UCSD-AML1 (cell line): ENCODE data around the gene TCP11.

Source experiments
- DNase-seq: peaks from one replicate; lab custom pipeline; 2025; ENCODE audit not compliant: unreplicated experiment; lab: John Stamatoyannopoulos, UW

The TCP11 gene

GRCh38 chr6:35173427-35174087, 32.4 kb upstream of the TCP11 start:
- no peak for DNase-seq

- no peak for DNase-seq
Observed at GRCh38 chr6:35173044-35173426, 31.9 kb upstream of the TCP11 start.

- DNase-seq, result no peak
Observed at GRCh38 chr6:35170891-35171290, 29.8 kb upstream of the TCP11 start.

DNA sequence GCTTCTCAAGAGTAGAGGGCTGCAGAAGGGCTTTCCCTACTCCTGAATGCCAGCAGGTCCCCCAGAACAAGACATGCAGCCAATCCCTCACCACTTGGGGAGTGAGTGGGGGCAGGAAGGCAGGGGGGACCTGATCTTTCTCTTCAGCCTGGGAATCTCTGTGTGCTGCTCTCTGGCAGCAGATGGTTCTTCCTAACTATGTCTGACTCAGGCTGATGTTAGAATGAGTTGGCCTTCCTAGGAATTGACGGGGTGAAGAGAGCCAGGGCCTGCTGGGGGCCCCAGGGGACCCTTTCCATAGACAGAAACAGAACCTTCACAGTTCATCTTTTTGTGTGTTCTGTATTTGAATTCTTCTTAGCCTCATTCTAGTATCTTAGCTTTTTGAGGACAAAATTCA, 29.0 kb upstream of the TCP11 start:
- DNase-seq, result no peak

DNA sequence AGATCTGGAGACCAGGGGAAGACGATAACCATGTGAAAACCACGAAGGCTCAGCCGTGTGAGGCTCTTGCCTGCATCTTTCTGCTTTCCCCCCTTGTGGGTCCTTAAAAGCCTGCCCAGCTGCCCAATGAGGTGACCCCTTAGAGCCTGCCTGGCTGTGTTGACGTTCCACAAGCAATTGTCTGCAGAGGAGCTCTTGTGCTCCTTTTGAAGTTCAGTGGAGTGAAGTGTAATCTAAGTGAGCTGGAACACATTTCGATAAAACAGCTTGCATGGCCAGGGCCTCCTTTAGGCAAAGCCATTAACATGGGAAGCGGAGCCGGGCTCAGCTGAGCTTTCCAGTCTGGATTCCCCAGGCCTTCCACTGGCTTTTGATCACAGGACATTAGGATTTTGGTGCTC, 27.3 kb upstream of the TCP11 start:
- DNase-seq, result no peak

DNA sequence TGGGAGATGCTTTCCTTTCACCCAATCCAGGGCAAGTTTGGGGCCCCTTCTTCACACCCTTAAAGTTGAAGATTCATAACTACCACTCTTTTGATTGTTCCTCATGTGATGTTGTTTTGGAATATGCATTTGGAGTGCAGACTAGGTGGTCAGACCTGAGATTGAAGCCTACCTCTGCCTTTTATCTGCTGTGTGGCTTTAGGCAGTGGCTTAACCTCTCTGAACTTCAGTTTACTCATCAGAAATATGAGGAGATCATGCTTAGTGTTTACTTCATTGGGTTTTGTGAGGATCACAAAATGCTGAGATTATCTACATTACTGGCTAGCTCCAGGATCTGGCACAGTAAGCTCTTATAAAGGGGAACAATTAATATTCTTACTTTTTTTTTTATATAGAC, 26.4 kb upstream of the TCP11 start:
- no peak for DNase-seq

DNA sequence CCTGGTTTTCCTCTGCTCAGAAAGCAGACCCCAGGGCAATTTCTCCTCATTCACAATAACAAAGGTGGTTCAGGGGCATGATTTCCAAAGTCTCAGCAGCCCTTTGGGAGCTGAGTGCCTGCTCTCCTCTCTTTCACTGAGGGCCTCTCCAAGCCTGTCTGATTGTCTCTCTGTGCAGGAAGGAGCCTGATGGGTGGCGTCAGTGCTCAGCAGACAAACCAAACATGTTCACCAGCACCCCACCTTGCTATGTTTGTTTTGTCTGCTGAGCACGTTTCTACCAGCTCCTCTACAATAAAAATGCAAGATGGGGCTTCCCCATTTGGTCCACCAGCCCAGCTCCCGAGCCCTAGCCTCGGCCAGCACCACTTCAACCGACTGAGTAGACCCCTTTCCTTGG, 25.4 kb upstream of the TCP11 start:
- DNase-seq, result no peak

DNA sequence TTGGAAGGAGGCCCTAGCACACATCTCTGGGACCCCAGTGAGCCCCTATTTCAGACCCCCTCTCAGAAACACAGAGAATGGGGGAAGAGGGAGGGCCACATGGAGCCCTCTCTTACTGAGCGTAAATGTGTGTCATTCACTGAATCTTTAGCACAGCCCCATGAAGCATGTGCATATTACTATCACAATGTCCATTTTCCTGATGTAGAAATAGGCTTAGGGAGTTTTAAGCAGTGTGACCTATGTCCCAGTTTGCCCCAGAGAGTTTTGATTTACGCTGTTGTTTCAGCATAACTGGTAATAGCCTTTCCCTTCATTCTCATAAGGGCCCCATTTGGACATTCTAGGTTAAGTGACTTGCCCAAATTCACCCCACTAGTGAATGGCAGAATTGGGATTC, 25.0 kb upstream of the TCP11 start:
- DNase-seq, result no peak

DNA sequence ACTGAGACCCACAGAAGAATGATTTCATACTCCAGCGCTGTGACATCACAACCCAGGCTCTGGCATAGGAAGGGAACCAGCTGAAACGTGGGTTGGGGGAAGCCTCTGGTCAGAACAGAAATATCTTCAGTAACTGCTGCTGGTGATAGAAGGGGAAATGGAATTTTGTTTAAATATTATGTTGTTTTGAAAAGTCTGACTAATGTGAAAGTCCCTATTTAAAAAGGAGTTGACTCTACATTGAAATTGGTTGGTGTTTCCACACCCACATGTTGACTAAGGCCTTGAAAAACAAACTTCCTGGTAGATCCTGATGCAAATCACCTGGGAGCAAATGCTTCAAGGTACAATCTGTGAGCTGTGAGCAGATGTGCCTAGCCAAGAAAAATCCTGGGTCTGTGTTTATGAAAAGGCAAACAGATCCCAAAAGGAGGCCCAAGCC, 24.5 kb upstream of the TCP11 start:
- no peak for DNase-seq

DNA sequence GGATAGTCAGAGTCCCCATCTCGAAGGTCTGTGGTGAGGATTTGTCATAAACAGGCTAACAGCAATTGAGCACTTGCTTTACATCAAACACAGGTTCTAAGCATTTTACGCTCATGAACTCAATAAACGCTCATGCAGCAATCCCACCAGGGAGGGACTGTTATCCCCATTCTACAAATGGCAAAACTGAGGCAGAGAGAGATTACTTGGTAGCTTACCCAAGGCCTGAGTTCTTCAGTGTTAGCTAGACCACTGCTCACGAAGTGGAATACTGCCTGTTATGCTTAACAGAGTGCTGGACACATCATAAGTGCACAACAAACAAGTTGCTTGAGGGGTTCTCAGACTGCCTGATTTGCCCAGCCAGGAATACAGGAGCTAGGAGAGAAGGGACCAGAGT, 23.7 kb upstream of the TCP11 start:
- no peak for DNase-seq

- no peak for DNase-seq
Observed at GRCh38 chr6:35164277-35164676, 23.1 kb upstream of the TCP11 start.

- DNase-seq, result no peak
Observed at GRCh38 chr6:35163836-35164235, 22.7 kb upstream of the TCP11 start.

- no peak for DNase-seq
Observed at GRCh38 chr6:35161776-35162607, 20.9 kb upstream of the TCP11 start.

GRCh38 chr6:35161266-35161665, 20.1 kb upstream of the TCP11 start:
- DNase-seq, result no peak

DNA sequence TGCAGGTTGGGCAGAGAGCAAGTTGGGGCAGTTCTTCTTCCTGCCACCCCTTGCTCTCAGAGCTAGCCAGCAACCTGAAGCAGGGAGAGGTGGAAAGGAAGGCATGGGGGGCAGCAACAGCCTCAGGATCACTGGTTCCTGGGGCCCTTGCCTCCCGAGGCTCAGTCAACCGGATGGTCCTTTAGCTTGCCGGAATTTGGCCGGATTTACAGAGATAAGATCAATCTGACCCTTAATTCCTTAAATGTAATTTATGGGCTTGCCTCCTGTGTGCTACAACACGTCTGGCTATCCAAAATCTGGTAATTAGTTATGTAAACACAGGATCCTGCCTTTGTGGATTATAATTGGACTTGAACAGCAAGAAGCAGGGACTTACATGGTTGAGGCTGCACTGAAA, 19.5 kb upstream of the TCP11 start:
- DNase-seq, result no peak

- DNase-seq, result no peak
Observed at GRCh38 chr6:35158520-35158919, 17.4 kb upstream of the TCP11 start.

DNA sequence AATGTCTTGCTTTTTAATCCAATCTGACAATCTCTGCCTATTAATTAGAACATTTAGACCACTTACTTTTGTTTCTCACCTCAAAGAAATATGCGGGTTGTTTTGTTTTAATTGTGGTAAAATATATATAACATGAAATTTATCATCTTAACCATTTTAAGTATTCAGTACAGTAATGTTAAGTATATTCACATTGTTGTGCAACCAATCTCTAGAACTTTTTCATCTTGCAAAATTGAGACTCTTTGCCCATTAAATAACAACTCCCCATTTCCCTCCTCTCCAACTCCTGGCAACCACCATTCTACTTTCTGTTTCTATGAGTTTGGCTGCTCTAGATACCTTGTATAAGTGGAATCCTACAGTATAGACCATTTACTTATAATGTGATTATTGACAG, 13.8 kb upstream of the TCP11 start:
- DNase-seq, result no peak

DNA sequence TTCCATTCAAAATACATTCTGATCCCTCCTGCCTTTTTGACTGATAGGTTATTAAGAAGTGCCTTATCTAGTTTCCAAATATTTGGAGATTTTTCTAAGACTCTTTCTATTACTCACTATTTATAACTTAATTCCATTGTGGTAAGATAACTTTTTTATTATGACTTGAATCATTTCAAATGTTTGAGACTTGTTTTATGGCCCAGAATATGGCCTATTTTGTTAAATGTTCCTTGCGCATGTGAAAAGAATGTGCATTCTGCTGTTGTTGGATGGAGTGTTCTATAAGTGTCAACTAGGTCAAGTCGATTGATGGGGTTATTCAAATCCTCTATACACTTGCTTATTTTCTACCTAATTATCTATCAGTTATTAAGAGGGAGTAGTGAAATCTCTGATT, 13.1 kb upstream of the TCP11 start:
- DNase-seq, result no peak

DNA sequence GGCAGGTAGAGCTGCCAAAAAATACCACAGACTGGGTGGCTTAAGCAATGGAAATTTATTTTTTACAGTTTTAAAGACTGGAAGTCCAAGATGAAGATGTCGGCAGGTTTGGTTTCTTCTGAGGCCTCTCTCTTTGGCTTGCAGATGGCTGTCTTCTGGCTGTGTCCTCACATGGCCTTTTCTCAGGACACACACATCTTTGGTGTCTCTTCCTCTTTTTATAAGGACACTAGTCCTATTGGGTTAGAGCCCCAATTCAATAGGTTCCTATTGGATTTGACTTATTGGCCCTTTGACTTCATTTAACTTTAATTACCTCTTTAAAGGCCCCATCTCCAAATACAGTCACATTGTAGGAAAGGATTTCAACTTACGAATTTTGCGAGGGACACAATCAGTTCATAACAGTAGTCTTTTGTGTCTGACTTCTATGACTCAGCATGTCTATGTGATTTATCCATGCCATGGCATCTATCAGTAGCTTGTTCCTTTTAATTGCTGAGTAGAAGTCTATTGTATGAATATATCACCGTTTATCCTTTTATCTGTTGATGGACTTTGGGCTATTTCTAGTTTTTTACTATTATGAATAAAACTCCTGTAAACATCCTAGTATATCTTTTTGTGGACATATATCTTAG, 11.0 kb upstream of the TCP11 start:
- DNase-seq, result no peak

DNA sequence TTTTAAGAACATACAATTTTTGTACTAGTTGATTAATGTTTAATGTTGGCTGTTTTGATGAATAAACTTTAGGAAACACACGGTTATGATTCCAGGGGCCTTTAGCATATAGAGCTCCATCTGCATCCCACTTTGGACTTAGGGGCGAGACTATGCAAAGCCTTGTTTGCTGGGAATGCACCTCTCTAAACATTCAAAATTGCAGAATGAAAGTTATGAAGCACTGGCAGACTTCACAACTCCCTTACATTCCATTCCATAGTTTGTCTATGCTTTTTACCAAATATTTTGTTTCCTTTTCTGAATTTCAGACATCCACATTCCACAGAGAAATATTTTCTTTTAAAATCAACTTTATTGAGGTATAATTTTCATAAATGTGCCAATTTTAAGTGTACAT, 10.3 kb upstream of the TCP11 start:
- DNase-seq, result no peak

DNA sequence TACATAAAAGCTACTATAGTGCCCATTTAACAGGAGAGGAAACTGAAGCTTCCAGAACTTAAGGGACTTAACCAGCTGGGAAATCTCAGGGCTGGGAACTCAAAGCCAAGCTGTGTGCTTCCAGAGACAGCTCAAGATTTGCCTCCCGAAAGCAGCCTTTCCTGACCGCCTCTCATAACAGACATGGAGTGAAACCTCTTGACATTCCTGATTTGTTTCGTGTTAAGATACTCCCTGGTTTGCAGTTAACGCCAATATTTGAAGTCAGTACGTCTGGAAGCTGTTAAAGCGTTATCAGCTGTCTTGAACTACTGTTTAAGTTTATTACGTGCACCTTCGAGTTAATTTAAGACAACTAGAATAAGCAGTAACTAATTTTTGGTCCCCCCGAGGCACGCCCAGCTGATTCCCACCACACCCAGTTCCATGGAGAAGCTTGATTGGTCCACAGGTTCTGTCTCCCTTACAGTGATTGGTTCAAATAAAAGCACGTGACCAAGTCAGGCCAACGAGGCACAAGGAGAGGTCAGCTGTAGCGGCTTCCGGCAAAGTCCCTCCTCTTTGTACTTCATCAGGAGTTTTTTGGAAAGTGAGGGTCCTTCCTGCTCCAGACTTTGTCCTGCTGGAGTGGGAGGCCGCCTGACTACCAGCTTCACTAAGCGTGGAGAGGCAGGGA, 8.9 kb upstream of the TCP11 start:
- no peak for DNase-seq
